GM18907 (cell line): Measurements from ENCODE around the gene HSD17B3.
"Not testable (repeated sequence)": the region's sequence is repeated elsewhere in the genome, so short reads cannot be mapped to it uniquely, and the experiment has no call there.

Experiments
- ATAC-seq: cut with Tn5 transposase; IDR thresholded peaks from one replicate; pipeline ENCODE4 v1.9.1; 2021; ENCODE audit warnings: mild to moderate bottlenecking, moderate library complexity; ENCODE audit not compliant: unreplicated experiment

HSD17B3 gene

DNA sequence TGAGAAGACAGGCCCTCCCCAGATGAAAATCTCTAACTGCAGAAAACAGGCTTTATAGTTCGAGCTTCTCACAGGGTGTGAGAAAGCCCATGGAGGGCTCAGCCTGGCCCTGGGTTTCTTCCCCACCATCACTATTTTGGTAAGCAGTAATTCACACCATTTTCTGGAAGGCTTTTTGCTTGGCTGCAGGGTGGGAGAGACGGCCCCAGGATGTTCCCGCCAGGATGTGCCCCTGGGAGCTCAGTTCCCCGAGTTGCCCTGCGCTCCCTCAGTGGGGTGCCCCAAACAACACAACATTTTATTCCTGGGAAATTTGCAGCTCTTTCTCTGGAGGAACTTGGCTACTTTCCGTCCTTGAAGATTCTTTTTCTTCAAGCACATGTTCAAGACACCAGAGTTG is 100.8 kb downstream of the HSD17B3 start:
- ATAC-seq: no peak

DNA sequence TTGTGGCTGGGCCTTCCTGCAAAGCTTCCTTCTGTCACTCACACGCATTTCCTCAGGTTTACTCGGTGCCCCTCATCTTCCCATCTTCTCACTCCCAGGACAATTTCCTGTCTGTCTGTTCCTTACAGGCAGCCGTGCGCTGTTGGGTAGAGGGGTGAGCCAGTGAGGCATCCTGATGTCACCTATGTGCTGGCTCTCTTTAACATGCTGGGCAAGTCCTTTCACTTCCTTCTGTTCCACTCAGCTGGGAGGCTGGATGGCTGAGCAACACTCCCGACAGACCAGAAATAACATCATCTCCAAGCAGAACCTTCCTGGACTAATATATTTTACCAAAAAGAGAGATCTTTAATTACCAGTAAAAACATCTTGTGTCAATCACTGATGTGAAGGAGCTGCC is 103.0 kb downstream of the HSD17B3 start:
- no peak for ATAC-seq

DNA sequence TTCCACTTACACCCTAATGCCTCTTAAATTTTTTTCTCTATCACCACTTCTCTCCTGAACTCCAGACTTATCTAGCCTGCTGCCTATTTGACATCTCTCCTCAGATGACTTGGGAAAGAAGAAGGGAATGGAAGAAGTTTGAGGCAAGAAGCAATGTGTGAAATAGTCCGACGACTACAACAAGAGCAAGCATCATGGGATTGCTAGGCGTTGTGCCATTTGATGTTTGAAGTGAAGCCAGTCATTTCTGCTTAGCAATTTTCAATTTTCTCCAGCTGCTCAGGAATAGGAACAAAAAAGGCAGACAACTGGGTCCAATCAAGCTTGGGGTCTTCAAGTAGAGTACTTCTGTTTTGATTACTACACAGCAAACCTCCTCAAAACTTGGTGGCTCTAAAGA is 106.4 kb downstream of the HSD17B3 start:
- ATAC-seq: no peak

DNA sequence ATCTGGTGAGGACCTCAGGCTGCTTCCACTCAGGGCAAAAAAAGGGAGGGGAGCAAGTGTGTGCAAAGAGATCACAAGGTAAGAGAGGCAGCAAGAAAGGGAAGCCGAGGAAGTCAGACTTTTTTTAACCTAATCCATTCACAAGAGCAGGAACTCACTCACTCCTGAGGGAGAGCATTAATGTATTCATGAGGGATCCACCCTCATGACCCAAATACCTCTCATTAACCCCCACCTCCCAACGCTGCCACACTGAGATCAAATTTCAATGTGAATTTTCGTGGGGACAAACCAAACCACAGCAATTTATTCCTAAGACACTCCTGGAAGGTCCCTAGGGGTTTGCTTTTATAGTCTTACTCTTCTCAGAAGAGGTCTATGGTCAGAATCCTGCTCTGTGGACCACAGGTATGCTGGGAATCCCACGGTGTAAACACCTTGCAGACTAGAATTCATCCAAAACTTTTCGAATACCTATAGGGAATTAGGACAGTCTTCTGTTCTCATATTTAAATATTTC is 108.7 kb downstream of the HSD17B3 start:
- no peak for ATAC-seq

DNA sequence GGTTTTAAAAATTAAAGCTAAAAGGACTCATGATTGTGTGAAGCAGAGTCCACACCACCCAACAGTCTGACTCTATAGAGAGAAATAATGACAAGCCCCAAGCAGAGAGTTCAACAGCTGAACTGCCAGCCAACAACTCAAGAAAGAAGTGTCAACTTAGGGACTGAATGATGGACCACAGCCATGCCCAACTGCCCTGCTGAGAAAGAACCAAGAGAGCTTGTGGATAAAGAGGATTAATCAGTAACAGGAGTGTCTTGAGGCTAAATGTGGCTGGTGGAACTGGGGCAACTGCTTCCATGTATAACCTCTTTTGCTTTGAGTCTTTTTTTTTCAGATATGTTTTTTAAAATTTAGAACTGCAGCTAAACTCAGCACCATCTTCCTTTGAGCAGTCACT is 109.3 kb downstream of the HSD17B3 start:
- no peak for ATAC-seq

DNA sequence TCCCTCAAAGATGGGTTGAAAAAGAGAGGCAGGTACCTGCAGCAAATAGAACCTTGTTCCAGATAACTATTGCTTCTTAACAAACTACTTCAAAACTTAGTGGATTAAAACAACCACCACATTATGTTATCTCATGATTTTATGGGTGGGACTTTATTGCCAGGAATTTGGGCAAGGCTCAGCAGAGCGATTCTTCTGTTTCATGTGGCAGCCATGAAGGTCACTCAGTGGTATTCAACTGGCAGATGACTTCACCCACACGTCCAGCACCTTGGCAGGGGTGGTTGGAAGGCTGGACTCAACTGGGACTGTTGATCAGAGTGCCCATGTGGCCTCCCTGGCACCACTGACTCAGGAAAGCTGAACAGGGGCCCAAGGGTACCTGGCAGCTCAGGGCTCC is 112.0 kb downstream of the HSD17B3 start:
- no peak for ATAC-seq

DNA sequence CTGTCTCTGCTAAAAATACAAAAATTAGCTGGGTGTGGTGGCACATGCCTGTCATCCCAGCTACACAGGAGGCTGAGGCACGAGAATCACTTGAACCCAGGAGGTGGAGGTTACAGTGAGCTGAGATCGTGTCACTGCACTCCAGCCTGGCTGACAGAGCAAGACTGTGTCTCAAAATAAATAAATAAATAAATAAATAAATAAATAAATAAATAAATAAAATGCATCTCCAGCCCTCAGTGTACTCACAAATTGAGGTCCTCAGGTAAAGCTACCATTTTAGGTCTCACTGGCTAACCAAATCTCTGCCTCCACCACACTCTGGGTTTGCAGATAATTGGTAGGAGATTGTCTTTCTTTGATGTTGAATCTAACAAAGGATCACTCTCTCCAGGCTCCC is 112.4 kb downstream of the HSD17B3 start:
- ATAC-seq: not testable (repeated sequence)

DNA sequence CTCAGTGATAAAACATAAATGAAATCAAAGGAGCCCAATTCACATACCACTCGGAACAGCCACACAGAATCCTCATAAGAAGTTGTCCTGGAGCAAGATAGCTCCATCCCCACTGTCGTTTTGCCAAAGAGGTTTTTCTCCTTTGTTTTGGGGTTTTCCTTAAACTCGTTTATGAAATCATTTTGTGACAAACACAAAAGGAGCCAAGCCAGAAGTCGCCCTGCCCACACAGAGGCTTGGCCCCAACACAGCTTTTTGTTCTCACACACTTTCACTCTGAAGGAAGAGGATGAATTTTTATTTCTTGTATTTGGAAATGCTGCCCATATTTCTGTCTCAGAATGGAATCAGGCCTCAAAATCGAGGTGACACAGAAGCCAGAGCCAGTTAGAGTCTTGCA is 113.4 kb downstream of the HSD17B3 start:
- no peak for ATAC-seq

DNA sequence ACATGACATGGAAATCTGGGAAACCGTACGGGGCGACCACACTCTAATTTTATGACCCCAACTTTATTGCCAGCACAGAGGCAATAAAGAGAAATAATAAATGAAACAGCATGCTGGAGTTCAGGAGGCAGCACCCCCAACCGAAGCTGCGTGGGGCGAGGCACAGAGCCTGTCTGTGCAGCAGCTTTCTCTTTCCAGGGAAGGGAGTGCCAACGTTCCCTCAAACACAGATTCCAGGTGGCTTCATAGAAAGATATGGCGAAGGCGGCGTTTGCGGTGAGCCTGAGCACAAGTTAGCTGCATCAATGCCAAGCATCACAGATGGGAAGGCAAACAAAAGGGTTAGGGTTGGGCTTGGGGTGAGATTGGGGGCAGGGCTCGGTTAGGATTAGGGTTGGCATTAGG is 114.8 kb downstream of the HSD17B3 start:
- no peak for ATAC-seq

DNA sequence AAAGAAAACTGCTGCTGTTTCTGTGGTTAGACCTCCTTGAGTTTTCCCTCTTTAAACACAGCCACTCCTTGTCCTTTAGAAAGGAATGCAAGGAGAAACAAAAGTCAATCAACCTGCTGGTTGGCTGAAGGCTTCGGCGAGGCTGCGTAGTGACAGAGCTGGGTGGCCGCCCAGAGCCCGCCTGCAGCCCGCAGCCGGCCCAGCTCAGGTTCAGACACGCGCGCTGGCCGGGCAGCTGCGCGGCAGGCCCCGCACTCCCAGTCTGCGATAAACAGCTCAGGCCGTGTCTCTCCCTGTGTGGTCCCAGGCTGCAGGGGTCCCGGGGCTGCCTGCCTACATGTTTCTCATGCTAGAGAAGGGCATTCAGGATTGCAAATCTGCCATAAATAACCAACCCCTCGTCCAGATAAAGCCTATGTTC is 115.4 kb downstream of the HSD17B3 start:
- no peak for ATAC-seq

DNA sequence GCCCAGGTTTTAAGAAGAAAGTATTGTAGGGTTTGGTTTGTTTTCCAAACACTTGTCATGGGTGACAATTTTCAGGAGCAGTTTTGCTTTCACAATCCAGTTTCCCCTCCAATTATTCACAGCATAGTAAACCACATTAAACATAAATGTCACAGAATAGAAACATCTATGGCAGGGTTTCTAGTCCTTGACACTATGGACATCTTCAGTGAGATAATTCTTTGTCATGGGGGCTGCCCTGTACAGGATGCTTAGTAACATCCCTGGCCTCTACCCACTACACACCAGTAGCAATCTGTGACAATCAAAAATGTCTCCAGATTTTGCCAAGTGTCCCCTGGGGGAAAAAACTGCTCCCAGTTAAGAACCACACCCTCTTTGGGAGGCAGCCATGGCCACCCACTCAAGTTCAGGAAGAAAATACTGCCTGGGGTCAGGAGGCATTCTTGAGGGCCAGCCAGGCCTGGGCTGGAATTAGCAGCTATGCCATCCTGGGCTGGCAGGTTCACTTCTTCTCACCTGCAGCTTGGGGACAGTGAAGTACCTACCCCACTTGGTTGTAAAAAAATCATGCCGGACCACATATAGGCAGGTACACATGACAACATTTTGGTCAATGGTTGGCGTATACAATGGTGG is 116.3 kb downstream of the HSD17B3 start:
- ATAC-seq: no peak
